Epithelial cell of alveolus of lung (primary cell): ENCODE results near the gene KRTAP5-9. TPM values are rescaled to one million over a fixed set of nuclear protein-coding genes. Genes with fewer than 3 reads are reported as not detected.

Source experiments
- total RNA-seq: library from RNA; depleted of rRNA; stranded (reverse); fragments of >200 nt; gene quantifications from 2 replicates; pipeline ENCODE4 v1.2.1, GENCODE V29; 2015

Gene KRTAP5-9
- not detected in 2 replicates for total RNA-seq

GRCh38 chr11:71548120-71548519 is at the start of gene KRTAP5-9:
KRTAP5-9 (plus strand) TSS chr11:71548420; CDS start chr11:71548658, 238 bp downstream.

GRCh38 chr11:71526796-71527575 is 21.2 kb upstream of the KRTAP5-9 start, which contains the start of gene KRTAP5-7:
KRTAP5-7 (plus strand) TSS chr11:71527267; CDS start chr11:71527301, 34 bp downstream.

GRCh38 chr11:71537977-71538665 is 10.1 kb upstream of the KRTAP5-9 start, which contains the start of gene KRTAP5-8:
KRTAP5-8 (plus strand) TSS chr11:71538025; CDS start chr11:71538056, 31 bp downstream.

GRCh38 chr11:71565263-71565662 is 17.0 kb downstream of the KRTAP5-9 start, which contains the start of gene KRTAP5-10:
KRTAP5-10 (plus strand) TSS chr11:71565563; CDS start chr11:71565588, 25 bp downstream.

GRCh38 chr11:71582309-71582895 is 34.2 kb downstream of the KRTAP5-9 start, which contains the start of gene KRTAP5-11:
KRTAP5-11 (minus strand) TSS chr11:71582875; CDS start chr11:71582837, 38 bp downstream.

Other genes starting within 250 kb of the KRTAP5-9 start
- 15.4 and 159 TPM in 2 replicates for gene DHCR7, start 100.0 kb upstream of the KRTAP5-9 start, total RNA-seq
- 39.3 and 47.1 TPM in 2 replicates for gene NADSYN1, start 95.2 kb upstream of the KRTAP5-9 start, total RNA-seq
- gene KRTAP5-7, start 21.2 kb upstream of the KRTAP5-9 start, total RNA-seq, result not detected in 2 replicates
- not detected in 2 replicates for gene KRTAP5-8, start 10.4 kb upstream of the KRTAP5-9 start, total RNA-seq
- not detected in 2 replicates for gene KRTAP5-10, start 17.1 kb downstream of the KRTAP5-9 start, total RNA-seq
- gene KRTAP5-11, start 34.5 kb downstream of the KRTAP5-9 start, total RNA-seq, result not detected in 2 replicates